Keratinocyte (primary cell): ENCODE results near the gene SKI. TPM values are rescaled to one million over a fixed set of nuclear protein-coding genes. Genes with fewer than 3 reads are reported as not detected.

ENCODE experiments used
- DNase-seq: peaks from one replicate; pipeline ENCODE4 v3.0.0-alpha.2; 2011; ENCODE audit warnings: low read depth, missing footprints, low spot score
- FAIRE-seq: peaks from 2 replicates; lab custom pipeline; 2011; peaks lifted over from hg19 to GRCh38; lab: Jason Lieb, UNC
- H2AFZ ChIP-seq: 2 replicates; pipeline ENCODE4 v1.6.0; 2012; ENCODE audit warnings: low read length, control low read depth, inconsistent platforms; ENCODE audit not compliant: control insufficient read depth
- H3K27ac ChIP-seq: 2 replicates; pipeline ENCODE4 v1.5.1; 2011; ENCODE audit warnings: low read length; ENCODE audit not compliant: control insufficient read depth, insufficient read depth
- H3K27me3 ChIP-seq: 3 replicates; pipeline ENCODE4 v1.6.0; 2011; ENCODE audit warnings: low read length; ENCODE audit not compliant: control insufficient read depth, insufficient read depth; ENCODE audit errors: extremely low read depth
- H3K36me3 ChIP-seq, 2 experiments: 2 replicates in 1 of 2; 3 replicates in 1 of 2; pipeline ENCODE4 v1.5.1; 2011; ENCODE audit warnings: low read length in 2 of 2, mild to moderate bottlenecking in 1 of 2; ENCODE audit not compliant: control insufficient read depth in 2 of 2, insufficient read depth in 2 of 2; ENCODE audit errors: extremely low read depth in 1 of 2
- H3K4me1 ChIP-seq: 3 replicates; pipeline ENCODE4 v1.5.1; 2011; ENCODE audit warnings: low read length; ENCODE audit not compliant: control insufficient read depth, insufficient read depth; ENCODE audit errors: extremely low read depth
- H3K4me2 ChIP-seq: 3 replicates; pipeline ENCODE4 v1.6.0; 2011; ENCODE audit warnings: low read depth, low read length; ENCODE audit not compliant: control insufficient read depth, insufficient read depth; ENCODE audit errors: extremely low read depth
- H3K4me3 ChIP-seq, 3 experiments: fragments of 200-600 bp in 1 of 3; sonication (generic) in 1 of 3; 2 replicates in 2 of 3; 3 replicates in 1 of 3; pipeline ENCODE4 v1.5.1; 2011 to 2016; ENCODE audit warnings: low read length in 3 of 3, mild to moderate bottlenecking in 3 of 3, control low read depth in 2 of 3, inconsistent platforms in 1 of 3, low read depth in 1 of 3, mixed read lengths in 1 of 3, mixed run types in 1 of 3, moderate library complexity in 1 of 3; ENCODE audit not compliant: control insufficient read depth in 2 of 3, insufficient read depth in 2 of 3; ENCODE audit errors: extremely low read depth in 1 of 3
- H3K79me2 ChIP-seq: 2 replicates; pipeline ENCODE4 v1.6.0; 2012; ENCODE audit warnings: low read length; ENCODE audit not compliant: control insufficient read depth, insufficient read depth
- H3K9ac ChIP-seq: 3 replicates; pipeline ENCODE4 v1.6.0; 2011; ENCODE audit warnings: low read length; ENCODE audit not compliant: control insufficient read depth, insufficient read depth; ENCODE audit errors: extremely low read depth
- H3K9me1 ChIP-seq: 3 replicates; pipeline ENCODE4 v1.6.0; 2011; ENCODE audit warnings: low read length; ENCODE audit not compliant: control insufficient read depth, insufficient read depth; ENCODE audit errors: extremely low read depth
- H3K9me3 ChIP-seq: 2 replicates; pipeline ENCODE4 v1.5.1; 2012; ENCODE audit warnings: low read depth, low read length; ENCODE audit not compliant: control insufficient read depth
- H4K20me1 ChIP-seq: 3 replicates; pipeline ENCODE4 v1.6.0; 2011; ENCODE audit warnings: low read length; ENCODE audit not compliant: control insufficient read depth, insufficient read depth; ENCODE audit errors: extremely low read depth
- EZH2 ChIP-seq: IDR thresholded peaks from one replicate; pipeline ENCODE4 v1.6.1; 2012; ENCODE audit warnings: inconsistent platforms, mild to moderate bottlenecking, low read length, moderate library complexity
- dilution Hi-C: fragments of 300-500 bp; cut with MboI; formaldehyde crosslinking; loops from one replicate; pipeline ENCODE4 v1.7.0; 2020; ENCODE audit warnings: low sequenced_read_pairs; ENCODE audit not compliant: extremely low pct_ligation_motif_present
- polyA plus RNA-seq, 5 experiments: library from polyadenylated mRNA; depleted of rRNA in 3 of 5; stranded (reverse) in 3 of 5; stranded (forward) in 1 of 5; unstranded in 1 of 5; fragments of >200 nt; gene quantifications; 1 replicate in 1 of 5; 2 replicates in 3 of 5; 3 replicates in 1 of 5; pipeline versions ENCODE4 v1.2.1 to v1.2.3, GENCODE V29; 2011 to 2012; ENCODE audit warnings: missing spikeins in 2 of 5, low read depth in 1 of 5, low replicate concordance in 1 of 5
- TF ChIP-seq, protein P1 (sequence below), 3 experiments: IDR thresholded peaks in 1 of 3; conservative IDR thresholded peaks in 1 of 3; optimal IDR thresholded peaks in 1 of 3; 2 replicates in 2 of 3; 3 replicates in 1 of 3; pipeline versions ENCODE3 to v1.5.1; 2011; ENCODE audit warnings: low read length in 3 of 3, mild to moderate bottlenecking in 3 of 3, moderate library complexity in 2 of 3, control low read depth in 1 of 3, inconsistent platforms in 1 of 3; ENCODE audit not compliant: insufficient read depth in 2 of 3; ENCODE audit errors: extremely low read depth in 1 of 3

The SKI gene
- polyA plus RNA-seq, 1 donor (not counting 4 experiments of a cell fraction or from before 2014, with no cell fraction given): 4.8 TPM

DNA sequence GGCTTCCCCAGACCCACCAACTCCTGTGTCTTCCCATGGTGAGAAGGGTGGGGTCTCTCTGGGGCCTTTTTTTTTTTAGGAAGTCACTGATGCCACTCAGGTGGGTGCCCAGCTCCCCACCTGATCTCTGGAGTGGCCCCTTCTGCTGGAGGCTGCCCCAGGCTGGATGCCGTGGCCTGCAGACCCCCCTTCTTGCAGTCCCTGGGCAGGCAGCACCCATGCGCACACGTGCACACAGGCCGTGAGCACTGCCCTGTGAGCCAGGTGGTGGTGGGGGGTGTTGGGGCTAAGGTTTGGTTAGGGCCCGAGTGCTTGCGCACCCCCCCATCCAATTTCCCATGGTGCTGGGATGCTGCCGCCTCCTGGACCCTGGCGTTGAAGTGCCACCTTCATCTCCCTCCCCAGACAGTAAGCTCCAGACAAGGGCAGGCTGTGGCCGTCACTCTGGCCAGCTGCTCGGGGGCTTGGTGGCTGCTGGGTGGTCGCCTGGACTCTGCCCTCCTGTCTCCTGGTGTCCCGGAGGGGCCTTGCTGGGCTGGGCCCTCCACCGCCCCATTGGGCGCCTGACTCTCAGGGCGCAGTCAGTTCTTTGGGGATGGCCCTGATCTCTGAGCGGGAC is 50.6 kb downstream of the SKI start:
- Histone ChIP-seq H3K4me1 (peaks cover 4% of the 10 kb centered on the region), H3K4me2 (no peak overlapping the region), H3K79me2 (peaks cover 68% of the 10 kb centered on the region), H2AFZ (no peak overlapping the region), H3K4me3 (no peak overlapping the region), H4K20me1 (peaks cover 6% of the 10 kb centered on the region), H3K27me3 (no peaks in the 10 kb centered on the region), H3K9ac (no peak overlapping the region), H3K36me3 (peaks cover 0 to 7% of the 10 kb centered on the region in 2 experiments), H3K27ac (no peak overlapping the region), H3K9me3 (no peaks in the 10 kb centered on the region), H3K9me1 (peaks cover 2% of the 10 kb centered on the region)
- DNase-seq: no peak
- no peak for FAIRE-seq
- TF ChIP-seq EZH2: no peak
- TF ChIP-seq, protein P1, sequence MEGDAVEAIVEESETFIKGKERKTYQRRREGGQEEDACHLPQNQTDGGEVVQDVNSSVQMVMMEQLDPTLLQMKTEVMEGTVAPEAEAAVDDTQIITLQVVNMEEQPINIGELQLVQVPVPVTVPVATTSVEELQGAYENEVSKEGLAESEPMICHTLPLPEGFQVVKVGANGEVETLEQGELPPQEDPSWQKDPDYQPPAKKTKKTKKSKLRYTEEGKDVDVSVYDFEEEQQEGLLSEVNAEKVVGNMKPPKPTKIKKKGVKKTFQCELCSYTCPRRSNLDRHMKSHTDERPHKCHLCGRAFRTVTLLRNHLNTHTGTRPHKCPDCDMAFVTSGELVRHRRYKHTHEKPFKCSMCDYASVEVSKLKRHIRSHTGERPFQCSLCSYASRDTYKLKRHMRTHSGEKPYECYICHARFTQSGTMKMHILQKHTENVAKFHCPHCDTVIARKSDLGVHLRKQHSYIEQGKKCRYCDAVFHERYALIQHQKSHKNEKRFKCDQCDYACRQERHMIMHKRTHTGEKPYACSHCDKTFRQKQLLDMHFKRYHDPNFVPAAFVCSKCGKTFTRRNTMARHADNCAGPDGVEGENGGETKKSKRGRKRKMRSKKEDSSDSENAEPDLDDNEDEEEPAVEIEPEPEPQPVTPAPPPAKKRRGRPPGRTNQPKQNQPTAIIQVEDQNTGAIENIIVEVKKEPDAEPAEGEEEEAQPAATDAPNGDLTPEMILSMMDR (optimal IDR thresholded peaks at IDR 0.05 in 1 of 3, IDR thresholded peaks at IDR 0.05 in 1 of 3, conservative IDR thresholded peaks at IDR 0.05 in 1 of 3; ENCODE audit: extremely low read depth in 1 of 3, insufficient read depth in 2 of 3, low read length in 3 of 3): no peak
- dilution Hi-C loops: loop anchor here (10.0 kb wide), 1 partner anchor 84 kb away; the partner anchor contains the start of gene FAAP20

DNA sequence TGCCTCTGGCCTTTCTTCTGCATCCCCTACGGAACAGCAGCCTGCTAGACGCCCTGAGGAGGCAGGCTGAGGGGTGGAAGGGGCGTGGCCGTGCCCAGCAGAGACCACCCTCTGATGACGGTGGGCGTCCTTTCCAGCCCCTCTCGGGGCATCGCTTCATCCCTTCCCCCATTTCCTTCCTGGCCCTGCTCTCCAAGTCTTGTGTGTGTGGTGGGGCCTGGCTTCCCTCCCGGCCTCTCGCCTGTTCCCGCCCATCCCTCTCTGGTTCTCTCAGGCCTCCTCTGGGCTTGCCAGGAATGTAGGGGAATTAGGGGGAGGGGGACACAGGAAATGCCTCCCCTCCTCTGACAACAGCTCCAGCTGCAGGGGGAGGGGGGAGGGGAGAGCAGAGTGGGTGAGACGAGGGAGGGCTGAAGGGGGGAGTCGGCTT is 51.1 kb downstream of the SKI start:
- TF ChIP-seq EZH2: no peak
- TF ChIP-seq, protein P1 (optimal IDR thresholded peaks at IDR 0.05 in 1 of 3, IDR thresholded peaks at IDR 0.05 in 1 of 3, conservative IDR thresholded peaks at IDR 0.05 in 1 of 3; ENCODE audit: extremely low read depth in 1 of 3, insufficient read depth in 2 of 3, low read length in 3 of 3): no peak
- no peak for FAIRE-seq
- no peaks in the 10 kb centered on the region for H3K27me3 ChIP-seq
- dilution Hi-C loops: loop anchor here (10.0 kb wide), 1 partner anchor 84 kb away; the partner anchor contains the start of gene FAAP20
- H3K79me2 ChIP-seq: peaks cover 66% of the 10 kb centered on the region
- peaks cover 2% of the 10 kb centered on the region for H3K9me1 ChIP-seq
- no peak overlapping the region for H3K4me3 ChIP-seq
- no peak overlapping the region for H3K27ac ChIP-seq
- DNase-seq: no peak
- peaks cover 6% of the 10 kb centered on the region for H4K20me1 ChIP-seq
- H3K36me3 ChIP-seq: peaks cover 0 to 7% of the 10 kb centered on the region in 2 experiments
- H3K9ac ChIP-seq: no peak overlapping the region
- H2AFZ ChIP-seq: no peak overlapping the region
- H3K9me3 ChIP-seq: no peaks in the 10 kb centered on the region
- H3K4me1 ChIP-seq: peaks cover 4% of the 10 kb centered on the region
- no peak overlapping the region for H3K4me2 ChIP-seq
